ENCODE data around the gene ABCC8. TPM values are rescaled to one million over a fixed set of nuclear protein-coding genes. Genes with fewer than 3 reads are reported as not detected.

The ABCC8 gene
- total RNA-seq, 1 donor from 2014 or later, result not detected

DNA sequence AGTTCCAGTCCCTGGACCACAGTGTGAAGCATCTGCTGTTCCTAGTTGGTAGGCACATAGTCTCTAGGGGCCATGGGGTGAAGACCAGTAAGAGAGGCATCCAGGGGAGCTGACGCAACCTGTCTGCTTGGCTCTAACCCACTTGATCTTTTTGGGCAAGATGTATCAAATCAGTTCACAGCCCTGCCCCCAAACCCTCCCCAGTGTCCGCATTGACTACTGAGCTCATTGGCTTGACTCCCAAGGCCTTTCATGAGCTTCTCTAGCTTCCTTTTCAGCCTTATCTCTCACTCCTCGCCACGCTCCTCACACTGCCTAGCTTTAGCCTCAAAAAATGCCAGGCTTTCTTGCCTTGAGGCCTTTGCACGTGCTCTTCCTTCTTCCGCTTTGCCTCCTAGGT lies 29.7 kb upstream of the ABCC8 start:
- DNase-seq (no peak), ATAC-seq (ENCODE audit: low read depth) (no peak)
- intact Hi-C loops (cut with micrococcal nuclease), result no loop called here
- Mint-ChIP-seq H3K36me3 (ENCODE audit: low read depth) (no peaks in the 10 kb centered on the region), H3K27me3 (peaks cover 11% of the 10 kb centered on the region), H3K4me3 (no peak overlapping the region), H3K27ac (no peak overlapping the region), H3K4me1 (no peaks in the 10 kb centered on the region), H3K9me3 (no peaks in the 10 kb centered on the region)
- POLR2A ChIA-PET, result no interaction called here
- TF ChIP-seq, protein P1, sequence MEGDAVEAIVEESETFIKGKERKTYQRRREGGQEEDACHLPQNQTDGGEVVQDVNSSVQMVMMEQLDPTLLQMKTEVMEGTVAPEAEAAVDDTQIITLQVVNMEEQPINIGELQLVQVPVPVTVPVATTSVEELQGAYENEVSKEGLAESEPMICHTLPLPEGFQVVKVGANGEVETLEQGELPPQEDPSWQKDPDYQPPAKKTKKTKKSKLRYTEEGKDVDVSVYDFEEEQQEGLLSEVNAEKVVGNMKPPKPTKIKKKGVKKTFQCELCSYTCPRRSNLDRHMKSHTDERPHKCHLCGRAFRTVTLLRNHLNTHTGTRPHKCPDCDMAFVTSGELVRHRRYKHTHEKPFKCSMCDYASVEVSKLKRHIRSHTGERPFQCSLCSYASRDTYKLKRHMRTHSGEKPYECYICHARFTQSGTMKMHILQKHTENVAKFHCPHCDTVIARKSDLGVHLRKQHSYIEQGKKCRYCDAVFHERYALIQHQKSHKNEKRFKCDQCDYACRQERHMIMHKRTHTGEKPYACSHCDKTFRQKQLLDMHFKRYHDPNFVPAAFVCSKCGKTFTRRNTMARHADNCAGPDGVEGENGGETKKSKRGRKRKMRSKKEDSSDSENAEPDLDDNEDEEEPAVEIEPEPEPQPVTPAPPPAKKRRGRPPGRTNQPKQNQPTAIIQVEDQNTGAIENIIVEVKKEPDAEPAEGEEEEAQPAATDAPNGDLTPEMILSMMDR (IDR thresholded peaks at IDR 0.05), result no peak
- CTCF ChIA-PET, result interaction anchor here (1.5 kb wide), 1 partner anchor 13 kb away, joined by 4 read pairs; no protein-coding TSS in a partner anchor

DNA sequence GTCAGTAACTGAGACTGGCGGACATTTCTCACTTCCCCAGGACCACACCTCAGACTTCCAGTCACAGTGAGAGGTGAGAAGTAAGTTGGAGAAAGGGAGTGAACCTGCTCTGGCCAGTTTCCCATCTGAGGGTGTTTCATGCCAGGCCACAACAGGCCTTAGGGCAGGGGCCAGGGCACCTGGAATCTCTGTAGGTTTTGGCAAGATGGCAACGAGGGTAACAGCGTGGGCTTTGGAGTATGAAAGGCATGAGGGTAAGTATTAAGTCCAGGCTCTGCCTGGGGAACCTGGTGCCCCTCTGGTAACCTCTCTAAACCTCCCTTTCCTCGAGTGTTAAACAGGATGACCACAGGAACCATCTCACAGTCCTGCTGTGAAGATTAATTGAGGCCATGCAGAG lies 28.5 kb upstream of the ABCC8 start:
- no peak overlapping the region for H3K4me3 Mint-ChIP-seq

GRCh38 chr11:17504330-17505107 lies 27.9 kb upstream of the ABCC8 start:
- no peak overlapping the region for H3K4me3 Mint-ChIP-seq
- intact Hi-C loops (cut with micrococcal nuclease), result loop anchor here (1.0 kb wide), 5 partner anchors 120 to 719 kb away; no protein-coding TSS in a partner anchor
- no peaks in the 10 kb centered on the region for H3K36me3 Mint-ChIP-seq (ENCODE audit: low read depth)
- no peaks in the 10 kb centered on the region for H3K4me1 Mint-ChIP-seq
- TF ChIP-seq, protein P1 (IDR thresholded peaks at IDR 0.05), result no peak
- DNase-seq (peak; percentile 57), ATAC-seq (ENCODE audit: low read depth) (peak; percentile 66)
- ChIA-PET POLR2A (no interaction called here), CTCF (interaction anchor here (0.6 to 3.3 kb wide), 7 partner anchors 9 to 684 kb away, joined by 3 to 34 read pairs (median 3); no protein-coding TSS in a partner anchor)
- H3K9me3 Mint-ChIP-seq, result no peaks in the 10 kb centered on the region
- no peak overlapping the region for H3K27ac Mint-ChIP-seq
- peaks cover 5% of the 10 kb centered on the region for H3K27me3 Mint-ChIP-seq

More for the DNA sequence above, 28.5 kb upstream of the ABCC8 start:
- CTCF ChIA-PET, result interaction anchor here (0.8 to 3.3 kb wide), 4 partner anchors 17 to 126 kb away, joined by 3 to 34 read pairs (median 3); no protein-coding TSS in a partner anchor
- POLR2A ChIA-PET, result no interaction called here
- no peak for ATAC-seq (ENCODE audit: low read depth)
- Mint-ChIP-seq H3K4me1 (no peaks in the 10 kb centered on the region), H3K36me3 (ENCODE audit: low read depth) (no peaks in the 10 kb centered on the region), H3K27ac (no peak overlapping the region), H3K27me3 (peaks cover 6% of the 10 kb centered on the region), H3K9me3 (no peaks in the 10 kb centered on the region)
- intact Hi-C loops (cut with micrococcal nuclease), result no loop called here
- TF ChIP-seq, protein P1 (IDR thresholded peaks at IDR 0.05), result no peak
- no peak for DNase-seq

GRCh38 chr11:17502630-17503029 lies 26.0 kb upstream of the ABCC8 start:
- TF ChIP-seq, protein P1 (IDR thresholded peaks at IDR 0.05), result no peak
- intact Hi-C loops (cut with micrococcal nuclease), result no loop called here
- DNase-seq (no peak), ATAC-seq (ENCODE audit: low read depth) (no peak)
- POLR2A ChIA-PET, result no interaction called here
- CTCF ChIA-PET, result interaction anchor here (3.3 kb wide), 1 partner anchor 118 kb away, joined by 34 read pairs; no protein-coding TSS in a partner anchor
- Mint-ChIP-seq H3K36me3 (ENCODE audit: low read depth) (no peaks in the 10 kb centered on the region), H3K4me1 (no peaks in the 10 kb centered on the region), H3K27ac (no peak overlapping the region), H3K4me3 (no peak overlapping the region), H3K27me3 (peaks cover 5% of the 10 kb centered on the region), H3K9me3 (no peaks in the 10 kb centered on the region)

- Mint-ChIP-seq H3K4me1 (no peaks in the 10 kb centered on the region), H3K27ac (no peak overlapping the region), H3K4me3 (no peak overlapping the region), H3K27me3 (peaks cover 2% of the 10 kb centered on the region), H3K36me3 (ENCODE audit: low read depth) (no peaks in the 10 kb centered on the region), H3K9me3 (no peaks in the 10 kb centered on the region)
- DNase-seq (no peak), ATAC-seq (ENCODE audit: low read depth) (no peak)
- intact Hi-C loops (cut with micrococcal nuclease), result no loop called here
- POLR2A ChIA-PET, result no interaction called here
- CTCF ChIA-PET, result no interaction called here
- TF ChIP-seq, protein P1 (IDR thresholded peaks at IDR 0.05), result no peak
Observed at GRCh38 chr11:17500673-17501072, 24.0 kb upstream of the ABCC8 start.
